Activated CD4-positive, alpha-beta memory T cell treated with anti-CD3 and anti-CD28 coated beads for 36 hours (primary cell): ENCODE results near the gene RAD21L1. TPM values are rescaled to one million over a fixed set of nuclear protein-coding genes. Genes with fewer than 3 reads are reported as not detected.
"Not testable (repeated sequence)": the region's sequence is repeated elsewhere in the genome, so short reads cannot be mapped to it uniquely, and the experiment has no call there.

Experiments
- CTCF ChIA-PET: fragments of 350-600 bp; sonication (Branson Sonifier 250); formaldehyde crosslinking; loops from one replicate; lab custom pipeline; 2021; ENCODE audit warnings: antibody characterized with exemption, inconsistent platforms; lab: Charles Lee
- POLR2A ChIA-PET: fragments of 350-600 bp; sonication (Branson Sonifier 250); formaldehyde crosslinking; loops from one replicate; lab custom pipeline; 2021; ENCODE audit warnings: antibody characterized with exemption; lab: Charles Lee
- DNase-seq: peaks from one replicate; pipeline ENCODE4 v3.0.0-alpha.2; 2020
- H3K27ac Mint-ChIP-seq: one replicate; pipeline ENCODE4 v1.8.0; 2021; ENCODE audit warnings: mixed read lengths
- H3K27me3 Mint-ChIP-seq: one replicate; pipeline ENCODE4 v1.8.0; 2021; ENCODE audit warnings: mixed read lengths
- H3K36me3 Mint-ChIP-seq: one replicate; pipeline ENCODE4 v1.8.0; 2021; ENCODE audit warnings: mixed read lengths
- H3K4me1 Mint-ChIP-seq: one replicate; pipeline ENCODE4 v1.8.0; 2021; ENCODE audit warnings: low read depth, mixed read lengths
- H3K4me3 Mint-ChIP-seq: one replicate; pipeline ENCODE4 v1.8.0; 2021; ENCODE audit warnings: mild to moderate bottlenecking, mixed read lengths
- H3K9me3 Mint-ChIP-seq: one replicate; pipeline ENCODE4 v1.8.0; 2021; ENCODE audit warnings: mixed read lengths
- intact Hi-C: fragments of 100-400 bp; cut with micrococcal nuclease; formaldehyde crosslinking; loops from one replicate; pipeline ENCODE4 v1.15.1; 2023
- total RNA-seq, 2 experiments: library from RNA; stranded (reverse); gene quantifications; one replicate each; pipeline ENCODE4 v1.2.3, GENCODE V29; 2021

Gene RAD21L1
- total RNA-seq, 2 experiments from 2014 or later, result not detected

DNA sequence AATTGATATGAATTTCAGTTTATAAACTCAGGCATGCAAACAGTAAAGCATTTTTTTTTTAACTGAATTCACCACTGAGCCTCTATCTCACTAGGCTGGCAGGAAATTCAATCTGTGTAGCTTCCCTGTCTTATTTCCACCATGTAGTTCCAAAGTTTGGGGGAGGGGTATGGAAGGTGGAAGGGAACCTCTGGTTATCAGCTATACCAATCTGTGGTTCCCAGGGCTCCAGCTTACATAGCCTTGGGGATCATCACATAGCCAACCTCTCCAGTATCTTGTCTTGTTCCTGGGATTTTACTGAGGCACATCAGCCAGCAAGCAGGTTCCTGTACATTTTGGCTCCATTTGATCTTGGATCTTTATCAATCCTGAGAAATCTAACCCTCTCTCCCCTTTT is 15.6 kb downstream of the RAD21L1 start:
- no peaks in the 10 kb centered on the region for H3K4me1 Mint-ChIP-seq
- CTCF ChIA-PET, result interaction anchor here (1.3 kb wide), 1 partner anchor 195 kb away, joined by 3 read pairs; no protein-coding TSS in a partner anchor
- intact Hi-C loops, result no loop called here
- H3K27me3 Mint-ChIP-seq, result peaks cover 9% of the 10 kb centered on the region
- H3K36me3 Mint-ChIP-seq, result no peaks in the 10 kb centered on the region
- no peak overlapping the region for H3K27ac Mint-ChIP-seq
- no peak overlapping the region for H3K4me3 Mint-ChIP-seq
- POLR2A ChIA-PET, result no interaction called here
- no peaks in the 10 kb centered on the region for H3K9me3 Mint-ChIP-seq
- DNase-seq, result no peak

DNA sequence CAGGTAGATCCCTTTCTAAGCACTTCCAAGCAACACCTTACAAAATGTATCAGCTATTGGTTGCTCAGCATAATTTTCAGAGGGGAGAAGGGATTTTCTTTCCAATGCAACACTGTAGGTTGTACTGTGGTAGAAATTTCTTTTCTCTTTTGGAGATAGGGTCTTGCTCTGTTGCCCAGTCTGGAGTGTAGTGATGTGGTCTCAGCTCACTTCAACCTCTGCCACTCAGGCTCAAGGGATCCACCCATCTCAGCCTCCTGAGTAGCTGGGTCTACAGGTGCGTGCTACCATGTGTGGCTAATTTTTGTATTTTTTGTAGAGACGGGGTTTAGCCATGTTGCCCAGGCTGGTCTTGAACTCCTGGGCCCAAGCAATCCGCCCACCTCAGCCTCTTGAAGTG is 16.3 kb downstream of the RAD21L1 start:
- Mint-ChIP-seq H3K27ac (no peak overlapping the region), H3K27me3 (peaks cover 9% of the 10 kb centered on the region), H3K4me3 (no peak overlapping the region), H3K4me1 (no peaks in the 10 kb centered on the region), H3K36me3 (no peaks in the 10 kb centered on the region), H3K9me3 (no peaks in the 10 kb centered on the region)
- CTCF ChIA-PET, result interaction anchor here (1.0 to 1.3 kb wide), 2 partner anchors 14 to 195 kb away, joined by 3 read pairs; no protein-coding TSS in a partner anchor
- intact Hi-C loops, result no loop called here
- POLR2A ChIA-PET, result no interaction called here
- no peak for DNase-seq

DNA sequence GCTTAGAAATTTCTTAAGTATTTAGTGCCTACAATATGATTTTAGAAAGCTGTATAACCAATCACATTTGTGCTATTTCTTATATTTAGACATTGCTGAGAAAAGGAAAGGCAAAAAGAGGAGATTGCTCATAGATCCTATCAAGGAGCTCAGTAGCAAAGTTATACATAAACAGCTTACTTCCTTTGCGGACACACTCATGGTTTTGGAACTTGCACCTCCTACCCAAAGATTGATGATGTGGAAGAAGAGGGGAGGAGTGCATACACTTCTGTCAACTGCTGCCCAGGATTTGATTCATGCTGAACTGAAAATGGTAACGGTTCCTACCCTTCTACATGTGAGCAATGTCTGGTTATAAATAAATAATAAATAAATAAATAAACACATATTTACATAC is 16.7 kb downstream of the RAD21L1 start:
- H3K27ac Mint-ChIP-seq, result no peak overlapping the region
- CTCF ChIA-PET, result interaction anchor here (1.0 kb wide), 1 partner anchor 15 kb away, joined by 3 read pairs; no protein-coding TSS in a partner anchor

DNA sequence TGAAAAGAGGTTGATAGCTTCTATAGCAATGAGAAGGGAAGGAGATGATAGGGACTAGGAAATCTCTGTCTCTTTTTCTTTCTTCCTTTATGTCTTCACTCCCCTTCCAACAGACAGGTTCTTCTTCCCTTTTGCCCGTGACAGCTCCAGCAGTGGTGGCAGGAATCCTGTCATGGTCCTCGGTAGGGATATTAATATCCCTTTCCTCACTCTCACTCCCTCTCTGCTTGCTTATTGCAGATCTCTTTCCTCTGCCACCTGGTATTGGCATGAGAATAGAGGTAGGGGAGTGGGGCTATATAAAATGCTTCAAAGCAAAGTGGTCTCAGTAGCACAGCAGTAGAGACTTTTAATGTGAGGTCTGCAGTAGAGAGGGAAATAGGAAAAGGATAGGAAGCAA is 19.7 kb downstream of the RAD21L1 start:
- DNase-seq, result no peak
- H3K4me3 Mint-ChIP-seq, result no peak overlapping the region
- no peaks in the 10 kb centered on the region for H3K36me3 Mint-ChIP-seq
- peaks cover 2% of the 10 kb centered on the region for H3K9me3 Mint-ChIP-seq
- no peaks in the 10 kb centered on the region for H3K4me1 Mint-ChIP-seq
- H3K27me3 Mint-ChIP-seq, result peaks cover 3% of the 10 kb centered on the region
- ChIA-PET POLR2A (no interaction called here), CTCF (no interaction called here)
- H3K27ac Mint-ChIP-seq, result no peak overlapping the region
- intact Hi-C loops, result no loop called here

More for the DNA sequence above, 16.7 kb downstream of the RAD21L1 start:
- POLR2A ChIA-PET, result no interaction called here
- Mint-ChIP-seq H3K27me3 (peaks cover 9% of the 10 kb centered on the region), H3K9me3 (no peaks in the 10 kb centered on the region), H3K36me3 (no peaks in the 10 kb centered on the region), H3K4me3 (no peak overlapping the region), H3K4me1 (no peaks in the 10 kb centered on the region)
- DNase-seq, result no peak
- intact Hi-C loops, result no loop called here

GRCh38 chr20:1247689-1248088 is 21.8 kb downstream of the RAD21L1 start:
- Mint-ChIP-seq H3K9me3 (peaks cover 2% of the 10 kb centered on the region), H3K27me3 (peaks cover 2% of the 10 kb centered on the region), H3K4me3 (no peak overlapping the region), H3K36me3 (no peaks in the 10 kb centered on the region), H3K27ac (no peak overlapping the region), H3K4me1 (peaks cover 6% of the 10 kb centered on the region)
- intact Hi-C loops, result loop anchor here (2.0 kb wide), 1 partner anchor 19 kb away; the partner anchor contains the start of gene SNPH
- CTCF ChIA-PET, result no interaction called here
- DNase-seq, result no peak
- POLR2A ChIA-PET, result no interaction called here

DNA sequence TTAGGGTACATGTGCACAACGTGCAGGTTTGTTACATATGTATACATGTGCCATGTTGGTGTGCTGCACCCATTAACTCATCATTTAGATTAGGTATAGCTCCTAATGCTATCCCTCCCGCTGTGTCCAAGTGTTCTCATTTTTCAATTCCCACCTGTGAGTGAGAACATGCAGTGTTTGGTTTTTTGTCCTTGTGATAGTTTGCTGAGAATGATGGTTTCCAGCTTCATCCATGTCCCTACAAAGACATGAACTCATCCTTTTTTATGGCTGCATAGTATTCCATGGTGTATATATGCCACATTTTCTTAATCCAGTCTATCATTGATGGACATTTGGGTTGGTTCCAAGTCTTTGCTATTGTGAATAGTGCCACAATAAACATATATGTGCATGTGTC is 24.4 kb downstream of the RAD21L1 start:
- CTCF ChIA-PET, intact Hi-C loops, H3K36me3 Mint-ChIP-seq, H3K4me1 Mint-ChIP-seq, H3K27me3 Mint-ChIP-seq, POLR2A ChIA-PET, DNase-seq, H3K27ac Mint-ChIP-seq, H3K9me3 Mint-ChIP-seq, H3K4me3 Mint-ChIP-seq: not testable (repeated sequence)

- H3K36me3 Mint-ChIP-seq, result no peaks in the 10 kb centered on the region
- H3K4me1 Mint-ChIP-seq, result peaks cover 8% of the 10 kb centered on the region
- H3K4me3 Mint-ChIP-seq, result no peak overlapping the region
- intact Hi-C loops, result no loop called here
- H3K27ac Mint-ChIP-seq, result no peak overlapping the region
- POLR2A ChIA-PET, result no interaction called here
- no peak for DNase-seq
- CTCF ChIA-PET, result no interaction called here
- H3K9me3 Mint-ChIP-seq, result peaks cover 2% of the 10 kb centered on the region
- peaks cover 3% of the 10 kb centered on the region for H3K27me3 Mint-ChIP-seq
These were observed 26.6 kb downstream of the RAD21L1 start for GRCh38 chr20:1252416-1252815.

GRCh38 chr20:1254254-1254653 is 28.4 kb downstream of the RAD21L1 start:
- intact Hi-C loops, result no loop called here
- POLR2A ChIA-PET, result no interaction called here
- Mint-ChIP-seq H3K36me3 (no peaks in the 10 kb centered on the region), H3K4me3 (no peak overlapping the region), H3K27ac (no peak overlapping the region), H3K4me1 (peaks cover 8% of the 10 kb centered on the region), H3K9me3 (peaks cover 2% of the 10 kb centered on the region), H3K27me3 (peaks cover 3% of the 10 kb centered on the region)
- DNase-seq, result no peak
- CTCF ChIA-PET, result interaction anchor here (0.8 to 0.9 kb wide), 2 partner anchors 45 to 58 kb away, joined by 3 to 4 read pairs; no protein-coding TSS in a partner anchor

- ChIA-PET CTCF (no interaction called here), POLR2A (no interaction called here)
- peaks cover 8% of the 10 kb centered on the region for H3K4me1 Mint-ChIP-seq
- no peaks in the 10 kb centered on the region for H3K9me3 Mint-ChIP-seq
- H3K36me3 Mint-ChIP-seq, result no peaks in the 10 kb centered on the region
- H3K27ac Mint-ChIP-seq, result no peak overlapping the region
- no peak for DNase-seq
- intact Hi-C loops, result no loop called here
- peaks cover 3% of the 10 kb centered on the region for H3K27me3 Mint-ChIP-seq
- H3K4me3 Mint-ChIP-seq, result no peak overlapping the region
These were observed 29.8 kb downstream of the RAD21L1 start for GRCh38 chr20:1255675-1256074.

- intact Hi-C loops, result no loop called here
- H3K4me3 Mint-ChIP-seq, result no peak overlapping the region
- peaks cover 3% of the 10 kb centered on the region for H3K27me3 Mint-ChIP-seq
- DNase-seq, result no peak
- ChIA-PET POLR2A (interaction anchor here (1.1 kb wide), 1 partner anchor 12 kb away, joined by 3 read pairs; no protein-coding TSS in a partner anchor), CTCF (no interaction called here)
- H3K27ac Mint-ChIP-seq, result no peak overlapping the region
- peaks cover 42% of the 10 kb centered on the region for H3K4me1 Mint-ChIP-seq
- peaks cover 3% of the 10 kb centered on the region for H3K9me3 Mint-ChIP-seq
- H3K36me3 Mint-ChIP-seq, result no peaks in the 10 kb centered on the region
These were observed 38.0 kb downstream of the RAD21L1 start for GRCh38 chr20:1263853-1264252.

DNA sequence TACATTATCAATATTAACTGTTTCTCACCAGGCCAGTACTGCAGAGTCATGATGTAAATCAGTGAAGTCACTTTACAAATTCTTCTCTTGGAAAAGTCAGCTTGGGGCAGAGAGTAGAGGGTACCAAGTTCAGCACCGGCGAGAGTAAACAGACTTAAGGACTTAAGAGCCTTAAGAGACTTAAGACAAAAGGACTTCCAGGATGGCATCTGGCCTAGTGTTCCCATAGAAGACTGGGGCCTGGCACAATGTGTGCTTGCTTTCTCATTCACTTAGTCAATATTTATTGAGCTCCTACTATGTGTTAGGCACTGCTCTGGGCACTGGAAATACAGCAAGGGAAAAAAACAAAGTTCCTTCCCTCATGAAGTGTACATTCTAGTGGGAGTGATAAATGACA is 38.9 kb downstream of the RAD21L1 start:
- Mint-ChIP-seq H3K4me3 (peak overlapping the region; percentile 89), H3K36me3 (no peaks in the 10 kb centered on the region), H3K4me1 (peaks cover 42% of the 10 kb centered on the region), H3K9me3 (peaks cover 3% of the 10 kb centered on the region), H3K27ac (peak overlapping the region; percentile 23), H3K27me3 (peaks cover 3% of the 10 kb centered on the region)
- DNase-seq, result no peak
- intact Hi-C loops, result loop anchor here (5.0 kb wide), 2 partner anchors 37 to 128 kb away; partner anchors contain the start of genes FKBP1A and RAD21L1
- POLR2A ChIA-PET, result interaction anchor here (1.1 kb wide), 1 partner anchor 11 kb away, joined by 3 read pairs; no protein-coding TSS in a partner anchor
- CTCF ChIA-PET, result interaction anchor here (2.6 kb wide), 1 partner anchor 202 kb away, joined by 10 read pairs; the partner anchor contains the start of gene NSFL1C

GRCh38 chr20:1265226-1265915 is 39.5 kb downstream of the RAD21L1 start:
- Mint-ChIP-seq H3K36me3 (no peaks in the 10 kb centered on the region), H3K27me3 (peaks cover 3% of the 10 kb centered on the region), H3K9me3 (peaks cover 3% of the 10 kb centered on the region), H3K4me3 (peak overlapping the region; percentile 89), H3K27ac (peak overlapping the region; percentile 85), H3K4me1 (peaks cover 42% of the 10 kb centered on the region)
- ChIA-PET CTCF (interaction anchor here (1.0 to 2.6 kb wide), 2 partner anchors 16 to 202 kb away, joined by 3 to 10 read pairs; partner anchors contain the start of gene NSFL1C), POLR2A (interaction anchor here (1.1 kb wide), 1 partner anchor 10 kb away, joined by 3 read pairs; no protein-coding TSS in a partner anchor)
- intact Hi-C loops, result loop anchor here (5.0 kb wide), 2 partner anchors 38 to 127 kb away; partner anchors contain the start of genes FKBP1A and RAD21L1
- no peak for DNase-seq
